NT2/D1 (cell line): ENCODE measurements around the gene FLOT1.
"Not testable (repeated sequence)": the region's sequence is repeated elsewhere in the genome, so short reads cannot be mapped to it uniquely, and the experiment has no call there.

Experiments
- YY1 ChIP-seq: IDR thresholded peaks from 2 replicates; pipeline ENCODE4 v1.6.1; 2011; ENCODE audit not compliant: insufficient read length, insufficient read depth
- ZNF274 ChIP-seq: IDR thresholded peaks from 2 replicates; pipeline ENCODE4 v1.6.1; 2011; ENCODE audit warnings: mild to moderate bottlenecking, low read depth, low read length

DNA sequence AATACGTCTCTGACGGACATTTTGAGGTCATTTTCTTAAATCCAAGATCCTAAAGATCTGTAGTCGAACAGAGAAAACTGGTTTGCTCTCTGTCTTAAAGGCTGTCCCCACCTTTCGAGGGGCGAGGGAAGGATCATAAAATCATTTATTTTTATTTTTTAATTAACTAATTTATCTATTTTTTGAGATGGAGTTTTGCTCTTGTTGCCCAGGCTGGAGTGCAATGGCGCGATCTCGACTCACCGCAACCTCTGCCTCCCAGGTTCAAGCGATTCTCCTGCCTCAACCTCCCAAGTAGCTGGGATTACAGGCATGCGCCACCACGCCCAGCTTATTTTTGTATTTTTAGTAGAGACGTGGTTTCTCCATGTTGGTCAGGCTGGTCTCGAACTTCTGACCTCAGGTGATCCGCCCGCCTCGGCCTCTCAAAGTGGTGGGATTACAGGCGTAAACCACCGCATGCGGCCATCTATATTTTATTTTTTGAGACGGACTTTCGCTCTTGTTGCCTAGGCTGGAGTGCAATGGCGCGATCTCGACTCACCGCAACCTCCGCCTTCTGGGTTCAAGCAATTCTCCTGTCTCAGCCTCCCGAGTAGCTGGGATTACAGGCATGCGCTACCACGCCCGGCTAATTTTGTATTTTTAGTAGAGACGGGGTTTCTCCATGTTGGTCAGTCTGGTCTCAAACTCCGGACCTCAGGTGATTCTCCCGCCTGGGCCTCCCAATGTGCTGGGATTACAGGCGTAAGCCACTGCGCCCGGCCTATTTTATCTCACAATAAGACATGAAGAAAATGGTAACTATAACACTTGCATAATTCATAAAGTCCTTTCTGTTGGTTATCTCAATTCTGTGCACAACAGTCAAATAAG is 24.4 kb downstream of the FLOT1 start:
- TF ChIP-seq ZNF274, YY1: not testable (repeated sequence)
